OCI-LY3 (cell line): ENCODE data around the gene SEC24D.

Experiments
- H2AFZ ChIP-seq: fragments of 200-600, 300-600 bp; shearing (Covaris generic); 2 replicates; pipeline ENCODE4 v1.6.0; 2014; ENCODE audit warnings: antibody characterized with exemption, low read depth, low read length
- H3K27ac ChIP-seq: fragments of 200-600, 300-600 bp; sonication (generic); 2 replicates; pipeline ENCODE4 v1.5.1; 2014; ENCODE audit warnings: mild to moderate bottlenecking, low read length, moderate library complexity, mixed read lengths
- H3K27me3 ChIP-seq: fragments of 200-600, 300-600 bp; sonication (generic); 2 replicates; pipeline ENCODE4 v1.6.1; 2014; ENCODE audit warnings: low read depth, low read length, mixed read lengths
- H3K36me3 ChIP-seq: fragments of 200-600, 300-600 bp; sonication (generic); replicated peaks from 2 replicates; pipeline ENCODE3; 2014; ENCODE audit warnings: low read depth, low read length, mixed read lengths
- H3K4me1 ChIP-seq: fragments of 300-600, 200-600 bp; sonication (generic); 2 replicates; pipeline ENCODE4 v1.6.1; 2014; ENCODE audit warnings: low read length, mixed read lengths
- H3K4me2 ChIP-seq: fragments of 200-600, 300-600 bp; sonication (generic); 2 replicates; pipeline ENCODE4 v1.6.1; 2014; ENCODE audit warnings: low read length, mixed read lengths
- H3K4me3 ChIP-seq: fragments of 300-600, 200-600 bp; sonication (generic); 2 replicates; pipeline ENCODE4 v1.5.1; 2014; ENCODE audit warnings: antibody characterized with exemption, mild to moderate bottlenecking, low read length, moderate library complexity
- H3K79me2 ChIP-seq: fragments of 300-600, 200-600 bp; shearing (Covaris generic); 2 replicates; pipeline ENCODE4 v1.6.1; 2014; ENCODE audit warnings: mild to moderate bottlenecking, low read length, mixed read lengths
- H3K9ac ChIP-seq: fragments of 300-600, 200-600 bp; shearing (Covaris generic); 2 replicates; pipeline ENCODE4 v1.6.0; 2014; ENCODE audit warnings: mild to moderate bottlenecking, low read length, moderate library complexity
- H3K9me3 ChIP-seq: fragments of 200-600, 300-600 bp; shearing (Covaris generic); 2 replicates; pipeline ENCODE4 v1.6.1; 2014; ENCODE audit warnings: low read length, mixed read lengths; ENCODE audit not compliant: insufficient read depth
- H4K20me1 ChIP-seq: fragments of 200-600, 300-600 bp; sonication (generic); 2 replicates; pipeline ENCODE4 v1.6.1; 2016; ENCODE audit warnings: low read length, mixed read lengths; ENCODE audit not compliant: insufficient read depth
- CTCF ChIP-seq: fragments of 200-600, 300-600 bp; sonication (generic); IDR thresholded peaks from 2 replicates; pipeline ENCODE4 v1.5.1; 2014; ENCODE audit warnings: antibody characterized with exemption, low read length, low read depth
- EZH2phosphoT487 ChIP-seq: fragments of 200-600 bp; shearing (Covaris generic); IDR thresholded peaks from 2 replicates; pipeline ENCODE4 v1.6.1; 2018; ENCODE audit warnings: antibody characterized with exemption, mixed run types, low read depth

SEC24D gene

GRCh38 chr4:118762730-118763477 lies 73.0 kb downstream of the SEC24D start:
- H3K4me2 ChIP-seq, result no peak overlapping the region
- H3K9me3 ChIP-seq, result no peaks in the 10 kb centered on the region
- H3K27ac ChIP-seq, result no peak overlapping the region
- H4K20me1 ChIP-seq, result peaks cover 24% of the 10 kb centered on the region
- H3K79me2 ChIP-seq, result 0 out of 2 replicates have a peak, but pooled peaks cover 3% of the 10 kb centered on the region
- H3K27me3 ChIP-seq, result no peaks in the 10 kb centered on the region
- peaks cover 38% of the 10 kb centered on the region for H3K36me3 ChIP-seq
- peaks cover 26% of the 10 kb centered on the region for H3K4me1 ChIP-seq
- no peak overlapping the region for H3K9ac ChIP-seq
- no peak overlapping the region for H3K4me3 ChIP-seq
- no peak overlapping the region for H2AFZ ChIP-seq
- TF ChIP-seq CTCF (no peak), EZH2phosphoT487 (no peak)

GRCh38 chr4:118762155-118762554 lies 73.8 kb downstream of the SEC24D start:
- H3K9ac ChIP-seq, result no peak overlapping the region
- H3K4me2 ChIP-seq, result no peak overlapping the region
- no peaks in the 10 kb centered on the region for H3K9me3 ChIP-seq
- H3K4me1 ChIP-seq, result peaks cover 26% of the 10 kb centered on the region
- H2AFZ ChIP-seq, result no peak overlapping the region
- TF ChIP-seq EZH2phosphoT487 (no peak), CTCF (no peak)
- H3K36me3 ChIP-seq, result peaks cover 40% of the 10 kb centered on the region
- 0 out of 2 replicates have a peak, but pooled peaks cover 3% of the 10 kb centered on the region for H3K79me2 ChIP-seq
- H3K27ac ChIP-seq, result no peak overlapping the region
- H3K4me3 ChIP-seq, result no peak overlapping the region
- peaks cover 24% of the 10 kb centered on the region for H4K20me1 ChIP-seq
- H3K27me3 ChIP-seq, result no peaks in the 10 kb centered on the region

GRCh38 chr4:118761397-118762016 lies 74.4 kb downstream of the SEC24D start:
- H3K4me2 ChIP-seq, result 0 out of 2 replicates have a peak overlapping the region, but pooled peaks have one; percentile 57
- peaks cover 24% of the 10 kb centered on the region for H4K20me1 ChIP-seq
- no peaks in the 10 kb centered on the region for H3K9me3 ChIP-seq
- TF ChIP-seq CTCF (no peak), EZH2phosphoT487 (no peak)
- H3K79me2 ChIP-seq, result 0 out of 2 replicates have a peak, but pooled peaks cover 3% of the 10 kb centered on the region
- no peak overlapping the region for H3K9ac ChIP-seq
- no peak overlapping the region for H3K27ac ChIP-seq
- H2AFZ ChIP-seq, result no peak overlapping the region
- H3K4me3 ChIP-seq, result no peak overlapping the region
- H3K36me3 ChIP-seq, result peaks cover 38% of the 10 kb centered on the region
- no peaks in the 10 kb centered on the region for H3K27me3 ChIP-seq
- H3K4me1 ChIP-seq, result peaks cover 26% of the 10 kb centered on the region

- H3K4me2 ChIP-seq, result peak overlapping the region; percentile 57
- H2AFZ ChIP-seq, result no peak overlapping the region
- no peak overlapping the region for H3K4me3 ChIP-seq
- H3K27ac ChIP-seq, result no peak overlapping the region
- peaks cover 24% of the 10 kb centered on the region for H4K20me1 ChIP-seq
- H3K79me2 ChIP-seq, result 0 out of 2 replicates have a peak, but pooled peaks cover 3% of the 10 kb centered on the region
- no peak for TF ChIP-seq CTCF
- no peak for TF ChIP-seq EZH2phosphoT487
- H3K9me3 ChIP-seq, result no peaks in the 10 kb centered on the region
- H3K36me3 ChIP-seq, result peaks cover 37% of the 10 kb centered on the region
- no peak overlapping the region for H3K9ac ChIP-seq
- H3K27me3 ChIP-seq, result no peaks in the 10 kb centered on the region
- H3K4me1 ChIP-seq, result peaks cover 26% of the 10 kb centered on the region
These were observed 75.4 kb downstream of the SEC24D start for GRCh38 chr4:118760493-118760892.
